Peyer's patch (tissue), 4 donors: ENCODE data around the gene ZNF782.

ENCODE experiments used
- CTCF ChIP-seq, 6 experiments: fragments of 450-650 bp in 4 of 6; fragments of 200-600 bp in 2 of 6; sonication (generic) in 1 of 6; IDR thresholded peaks; one replicate each; pipeline ENCODE4 v1.5.1; 2017 to 2019; ENCODE audit warnings: antibody characterized with exemption in 6 of 6, mild to moderate bottlenecking in 3 of 6, moderate library complexity in 1 of 6
- POLR2A ChIP-seq, 2 donors: fragments of 450-650 bp; IDR thresholded peaks; one replicate each; pipeline ENCODE4 v1.5.1; 2017; ENCODE audit warnings: antibody characterized with exemption in 2 of 2, mild to moderate bottlenecking in 2 of 2, moderate library complexity in 2 of 2

DNA sequence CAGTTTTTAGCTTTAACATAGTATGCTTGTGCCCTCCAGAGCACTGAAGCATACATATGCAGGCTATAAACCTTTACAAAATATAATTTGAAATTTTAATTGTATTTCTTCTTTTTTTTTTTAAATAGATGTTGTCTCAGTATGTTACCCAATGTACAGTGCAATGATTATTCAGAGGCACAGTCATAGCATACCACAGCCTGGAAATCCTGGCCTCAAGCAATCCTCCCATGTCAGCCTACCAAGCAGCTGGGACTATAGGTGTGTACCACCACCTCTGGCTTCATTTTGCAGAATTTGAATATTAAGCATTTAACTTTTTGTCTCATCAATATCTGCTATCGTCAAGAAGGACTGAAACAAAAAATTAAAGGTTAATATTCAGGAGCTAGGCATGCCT is 16.9 kb upstream of the ZNF782 start:
- no peak for TF ChIP-seq POLR2A (IDR thresholded peaks at IDR 0.05)
- TF ChIP-seq CTCF (IDR thresholded peaks at IDR 0.05), result no peak
